Nephron (organoid): ENCODE data around the gene SCYL3.

ENCODE experiments used
- H3K27ac Mint-ChIP-seq, 3 experiments: 2 replicates each; pipeline ENCODE4 v1.8.0; 2020; ENCODE audit warnings: mixed read lengths in 3 of 3, mild to moderate bottlenecking in 2 of 3, moderate library complexity in 1 of 3
- H3K27me3 Mint-ChIP-seq: 2 replicates; pipeline ENCODE4 v1.8.0; 2021; ENCODE audit warnings: low read depth, mild to moderate bottlenecking, moderate library complexity, mixed read lengths
- H3K36me3 Mint-ChIP-seq: 2 replicates; pipeline ENCODE4 v1.8.0; 2020; ENCODE audit warnings: low read depth, mixed read lengths
- H3K4me1 Mint-ChIP-seq: 2 replicates; pipeline ENCODE4 v1.8.0; 2020; ENCODE audit warnings: mixed read lengths
- H3K4me3 Mint-ChIP-seq, 3 experiments: 2 replicates each; pipeline ENCODE4 v1.8.0; 2020; ENCODE audit warnings: mild to moderate bottlenecking in 3 of 3, mixed read lengths in 3 of 3, moderate library complexity in 2 of 3
- H3K9me3 Mint-ChIP-seq: 2 replicates; pipeline ENCODE4 v1.8.0; 2020; ENCODE audit warnings: mixed read lengths
- CTCF ChIP-seq, 3 experiments: fragments of 200-600 bp; sonication (generic); IDR thresholded peaks; one replicate each; pipeline ENCODE4 v1.5.0; 2021; ENCODE audit warnings: antibody characterized with exemption in 3 of 3; ENCODE audit not compliant: unreplicated experiment in 3 of 3

Gene SCYL3

GRCh38 chr1:169904834-169905233 is 11.1 kb upstream of the SCYL3 start:
- Mint-ChIP-seq H3K9me3 (peaks cover 4% of the 10 kb centered on the region), H3K36me3 (no peaks in the 10 kb centered on the region), H3K27ac (no peak overlapping the region), H3K27me3 (no peaks in the 10 kb centered on the region), H3K4me1 (no peaks in the 10 kb centered on the region), H3K4me3 (no peak overlapping the region)
- TF ChIP-seq CTCF (IDR thresholded peaks at IDR 0.05; ENCODE audit: unreplicated experiment in 3 of 3) = no peak

- no peak for TF ChIP-seq CTCF (IDR thresholded peaks at IDR 0.05; ENCODE audit: unreplicated experiment in 3 of 3)
- H3K36me3 Mint-ChIP-seq = no peaks in the 10 kb centered on the region
- H3K27ac Mint-ChIP-seq = no peak overlapping the region
- no peaks in the 10 kb centered on the region for H3K4me1 Mint-ChIP-seq
- no peaks in the 10 kb centered on the region for H3K27me3 Mint-ChIP-seq
- no peak overlapping the region for H3K4me3 Mint-ChIP-seq
- H3K9me3 Mint-ChIP-seq = peaks cover 4% of the 10 kb centered on the region
Measured at GRCh38 chr1:169902751-169903150, 9.1 kb upstream of the SCYL3 start.

GRCh38 chr1:169901115-169901514 is 7.4 kb upstream of the SCYL3 start:
- no peak overlapping the region for H3K4me3 Mint-ChIP-seq
- no peaks in the 10 kb centered on the region for H3K4me1 Mint-ChIP-seq
- H3K27ac Mint-ChIP-seq = no peak overlapping the region
- H3K27me3 Mint-ChIP-seq = no peaks in the 10 kb centered on the region
- no peak for TF ChIP-seq CTCF (IDR thresholded peaks at IDR 0.05; ENCODE audit: unreplicated experiment in 3 of 3)
- H3K36me3 Mint-ChIP-seq = no peaks in the 10 kb centered on the region
- H3K9me3 Mint-ChIP-seq = peaks cover 4% of the 10 kb centered on the region

GRCh38 chr1:169900571-169900970 is 6.9 kb upstream of the SCYL3 start:
- TF ChIP-seq CTCF (IDR thresholded peaks at IDR 0.05; ENCODE audit: unreplicated experiment in 3 of 3) = no peak
- H3K36me3 Mint-ChIP-seq = no peaks in the 10 kb centered on the region
- H3K27me3 Mint-ChIP-seq = no peaks in the 10 kb centered on the region
- H3K4me1 Mint-ChIP-seq = no peaks in the 10 kb centered on the region
- peaks cover 4% of the 10 kb centered on the region for H3K9me3 Mint-ChIP-seq
- H3K4me3 Mint-ChIP-seq = no peak overlapping the region
- no peak overlapping the region for H3K27ac Mint-ChIP-seq

GRCh38 chr1:169899519-169900217 is 6.0 kb upstream of the SCYL3 start:
- no peak overlapping the region for H3K4me3 Mint-ChIP-seq
- no peaks in the 10 kb centered on the region for H3K27me3 Mint-ChIP-seq
- TF ChIP-seq CTCF (IDR thresholded peaks at IDR 0.05; ENCODE audit: unreplicated experiment in 3 of 3) = no peak
- no peaks in the 10 kb centered on the region for H3K36me3 Mint-ChIP-seq
- H3K27ac Mint-ChIP-seq = no peak overlapping the region
- H3K9me3 Mint-ChIP-seq = peaks cover 4% of the 10 kb centered on the region
- H3K4me1 Mint-ChIP-seq = no peaks in the 10 kb centered on the region

- no peaks in the 10 kb centered on the region for H3K27me3 Mint-ChIP-seq
- peak overlapping the region; percentile 4 to 24 (median 9) for H3K4me3 Mint-ChIP-seq
- no peaks in the 10 kb centered on the region for H3K36me3 Mint-ChIP-seq
Measured at GRCh38 chr1:169896013-169896412, 2.3 kb upstream of the SCYL3 start.

More at GRCh38 chr1:169896013-169896412, 2.3 kb upstream of the SCYL3 start:
- TF ChIP-seq CTCF (IDR thresholded peaks at IDR 0.05; ENCODE audit: unreplicated experiment in 3 of 3) = no peak
- peaks cover 16% of the 10 kb centered on the region for H3K4me1 Mint-ChIP-seq
- H3K9me3 Mint-ChIP-seq = no peaks in the 10 kb centered on the region
- H3K27ac Mint-ChIP-seq = peak overlapping the region in 2 of 3 experiments; percentile 9 to 29
